IPS-18a (cell line): ENCODE results near the gene JMJD6.
"Not testable (repeated sequence)": the region's sequence is repeated elsewhere in the genome, so short reads cannot be mapped to it uniquely, and the experiment has no call there.

ENCODE experiments used
- H3K27ac ChIP-seq: one replicate; pipeline ENCODE4 v1.5.1; 2013; ENCODE audit warnings: low read length
- H3K27me3 ChIP-seq: one replicate; pipeline ENCODE4 v1.6.1; 2013; ENCODE audit warnings: mild to moderate bottlenecking, low read length; ENCODE audit not compliant: control insufficient read depth, insufficient read depth
- H3K36me3 ChIP-seq: one replicate; pipeline ENCODE4 v1.6.1; 2013; ENCODE audit warnings: low read depth, low read length; ENCODE audit not compliant: control insufficient read depth
- H3K4me1 ChIP-seq: one replicate; pipeline ENCODE4 v1.6.1; 2013; ENCODE audit warnings: low read depth, low read length; ENCODE audit not compliant: control insufficient read depth
- H3K4me3 ChIP-seq: one replicate; pipeline ENCODE4 v1.5.1; 2013; ENCODE audit warnings: low read length
- H3K9ac ChIP-seq: one replicate; pipeline ENCODE4 v1.6.1; 2013; ENCODE audit warnings: mild to moderate bottlenecking, low read length, moderate library complexity
- H3K9me3 ChIP-seq: one replicate; pipeline ENCODE4 v1.6.1; 2013; ENCODE audit warnings: low read depth, low read length; ENCODE audit not compliant: control insufficient read depth

JMJD6 gene

DNA sequence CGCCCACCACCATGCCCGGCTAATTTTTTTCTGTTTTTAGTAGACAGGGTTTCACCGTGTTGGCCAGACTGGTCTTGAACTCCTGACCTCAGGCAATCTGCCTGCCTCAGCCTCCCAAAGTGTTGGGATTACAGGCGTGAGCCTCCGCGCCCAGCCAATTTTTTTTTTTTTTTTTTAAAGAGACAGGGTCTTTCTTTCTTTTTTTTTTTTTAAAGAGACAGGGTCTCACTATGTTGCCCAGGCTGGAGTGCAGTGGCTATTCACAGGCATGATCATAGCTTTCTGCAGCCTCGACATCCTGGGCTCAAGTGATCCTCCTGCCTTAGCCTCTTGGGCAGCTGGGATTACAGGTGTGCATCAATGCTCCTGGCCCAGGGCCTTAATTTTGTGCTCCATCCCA lies 14.1 kb downstream of the JMJD6 start:
- not testable (repeated sequence) for H3K9me3 ChIP-seq, H3K27ac ChIP-seq, H3K9ac ChIP-seq, H3K4me3 ChIP-seq
- Histone ChIP-seq H3K36me3 (peaks cover 11% of the 10 kb centered on the region), H3K27me3 (peaks cover 21% of the 10 kb centered on the region), H3K4me1 (peaks cover 24% of the 10 kb centered on the region)

DNA sequence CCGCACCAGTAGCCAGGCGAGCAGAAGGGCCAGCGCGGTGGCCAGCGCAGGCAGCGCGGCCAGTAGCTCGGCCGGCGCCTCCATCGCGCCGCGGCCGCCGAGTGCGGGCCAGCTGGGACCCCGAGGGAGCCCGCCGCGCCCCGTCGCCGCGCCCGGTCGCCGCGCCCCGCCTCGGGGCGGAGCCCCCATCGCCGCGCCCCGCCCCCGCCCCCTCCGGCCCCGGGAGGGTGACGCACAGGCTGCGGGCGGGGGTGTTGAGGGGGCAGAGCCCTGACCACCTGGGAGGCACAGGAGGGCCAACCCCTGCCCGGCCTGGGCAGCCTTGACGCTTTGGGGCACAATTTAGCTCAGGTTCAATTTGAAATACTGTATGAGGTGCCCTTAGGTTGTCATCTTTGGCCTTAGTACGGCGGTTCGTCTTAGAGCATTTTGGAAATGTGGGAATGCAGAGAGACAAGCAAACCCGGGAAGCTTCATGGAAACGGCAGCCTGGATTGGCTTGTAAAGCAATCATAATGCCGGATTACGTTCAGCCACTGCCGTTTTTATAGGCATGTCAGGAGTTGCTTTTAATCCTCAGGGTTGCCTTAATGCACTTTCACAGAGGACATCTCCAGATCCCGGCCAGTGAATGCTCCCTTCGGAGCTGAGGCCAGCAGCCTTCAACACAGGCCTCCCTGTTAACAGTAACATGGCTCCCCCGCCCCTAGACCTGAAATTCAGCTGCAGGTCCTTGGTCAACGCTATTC lies 15.4 kb downstream of the JMJD6 start, which contains the start of gene MXRA7:
MXRA7 (minus strand) TSS at position 103 of the 749 bp plus-strand sequence; CDS start at position 84, 19 bp downstream.
- Histone ChIP-seq H3K4me1 (peaks cover 24% of the 10 kb centered on the region), H3K27ac (no peak within 1 kb of the TSS), H3K9me3 (no peaks in the 10 kb centered on the region), H3K4me3 (peak within 1 kb of the TSS; percentile 57), H3K27me3 (peaks cover 21% of the 10 kb centered on the region), H3K9ac (peak within 1 kb of the TSS; percentile 51), H3K36me3 (peaks cover 5% of the 10 kb centered on the region)

DNA sequence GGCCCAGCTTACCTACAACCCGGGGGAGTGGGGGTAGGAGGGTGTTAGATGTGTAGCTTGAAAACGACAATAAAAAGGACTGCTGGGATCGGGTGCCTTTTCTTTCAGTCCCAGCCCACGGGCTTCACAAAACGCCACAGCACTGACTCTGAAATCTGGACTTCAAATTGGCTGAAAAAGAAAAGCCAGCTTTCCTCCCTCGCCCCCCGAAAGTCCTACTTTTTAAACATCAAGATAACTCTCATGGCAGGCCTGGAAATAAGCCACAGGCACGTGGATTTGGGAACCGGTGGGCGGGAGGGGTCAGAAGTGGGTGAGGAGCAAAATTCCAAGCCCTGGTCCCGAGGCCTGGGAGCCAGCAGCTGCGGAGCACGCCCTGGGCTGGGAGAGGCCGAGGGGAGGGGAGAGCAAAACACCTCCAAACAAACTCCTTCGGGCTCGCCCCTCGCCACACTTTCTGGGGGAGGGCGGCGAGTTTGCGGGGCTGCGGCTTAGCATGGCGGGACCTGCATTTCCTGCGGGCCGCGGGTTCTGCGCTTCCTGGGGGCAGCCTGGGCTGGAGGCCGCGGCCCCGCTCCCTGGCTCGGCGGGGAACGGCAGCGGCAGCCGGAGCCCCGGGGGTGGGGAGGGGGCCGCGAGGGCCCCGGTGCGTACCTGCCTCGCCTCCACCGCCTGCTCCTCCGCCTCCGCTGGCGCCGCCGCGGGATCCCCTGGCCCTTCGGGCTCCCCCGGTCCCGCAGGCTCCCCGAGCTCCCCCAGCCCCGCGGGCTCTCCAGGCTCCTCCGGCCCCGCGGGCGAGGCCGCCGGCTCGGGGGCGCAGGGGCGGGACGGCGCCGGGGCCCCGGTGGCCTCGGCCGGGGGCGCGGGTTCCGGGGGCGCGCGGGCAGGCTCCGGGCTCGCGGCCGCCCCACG lies 16.2 kb downstream of the JMJD6 start:
- H3K36me3 ChIP-seq, H3K27ac ChIP-seq, H3K9me3 ChIP-seq: not testable (repeated sequence)
- H3K4me3 ChIP-seq, result peak overlapping the region; percentile 57
- H3K9ac ChIP-seq, result peak overlapping the region; percentile 51
- peaks cover 24% of the 10 kb centered on the region for H3K4me1 ChIP-seq
- H3K27me3 ChIP-seq, result peaks cover 21% of the 10 kb centered on the region

DNA sequence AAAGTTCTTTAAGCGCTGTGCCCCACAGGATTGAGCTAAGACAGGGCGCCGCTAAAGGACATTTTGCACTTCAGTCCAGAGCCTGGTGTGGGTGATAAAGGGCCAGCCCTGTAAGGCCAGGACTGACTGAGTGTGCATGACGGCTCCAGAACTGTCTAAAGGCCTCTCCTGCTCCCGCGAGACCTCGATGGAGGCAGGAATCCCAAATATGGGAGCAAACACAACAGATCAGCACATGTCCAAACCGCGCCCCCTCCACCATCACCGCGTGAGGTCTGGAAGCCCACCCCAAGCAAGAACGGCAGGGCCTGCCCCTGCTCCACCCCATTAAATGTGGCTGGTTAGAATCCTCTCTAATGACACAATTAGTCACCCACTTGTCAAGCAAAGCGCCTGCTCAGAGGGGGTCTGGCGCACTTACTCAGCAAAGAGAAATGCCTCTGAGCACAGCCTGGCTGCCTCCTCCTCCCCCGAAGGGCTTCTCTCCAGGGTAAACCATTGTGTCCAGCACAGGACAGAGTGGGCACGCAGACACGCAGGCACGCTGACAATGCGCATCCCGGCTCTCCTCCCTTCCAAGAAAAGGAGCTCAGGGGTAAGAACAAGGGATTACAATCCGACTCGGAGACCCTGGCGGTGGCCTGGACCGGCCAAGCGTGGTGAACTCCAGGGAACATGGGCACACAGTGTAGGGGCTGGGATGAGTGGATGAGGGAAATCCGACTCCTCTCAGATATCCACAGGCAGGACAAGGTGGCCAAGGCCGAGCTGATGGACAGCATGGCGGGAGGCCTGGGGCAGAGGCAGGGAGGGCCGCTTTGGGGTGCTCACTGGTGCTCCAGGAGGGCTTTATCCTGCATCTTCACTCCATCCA lies 17.1 kb downstream of the JMJD6 start:
- H3K36me3 ChIP-seq, result no peaks in the 10 kb centered on the region
- peak overlapping the region; percentile 57 for H3K4me3 ChIP-seq
- H3K27me3 ChIP-seq, result peaks cover 21% of the 10 kb centered on the region
- H3K27ac ChIP-seq, result no peak overlapping the region
- peaks cover 24% of the 10 kb centered on the region for H3K4me1 ChIP-seq
- peak overlapping the region; percentile 51 for H3K9ac ChIP-seq
- H3K9me3 ChIP-seq, result no peaks in the 10 kb centered on the region

- Histone ChIP-seq H3K4me1 (peaks cover 24% of the 10 kb centered on the region), H3K9ac (no peak overlapping the region), H3K36me3 (no peaks in the 10 kb centered on the region), H3K27me3 (peaks cover 21% of the 10 kb centered on the region), H3K27ac (no peak overlapping the region), H3K4me3 (peak overlapping the region; percentile 6), H3K9me3 (no peaks in the 10 kb centered on the region)
These were observed 18.2 kb downstream of the JMJD6 start for GRCh38 chr17:76707985-76708807.

GRCh38 chr17:76706817-76707216 lies 19.6 kb downstream of the JMJD6 start:
- H3K9me3 ChIP-seq, result no peaks in the 10 kb centered on the region
- peaks cover 21% of the 10 kb centered on the region for H3K27me3 ChIP-seq
- no peaks in the 10 kb centered on the region for H3K36me3 ChIP-seq
- no peak overlapping the region for H3K9ac ChIP-seq
- H3K27ac ChIP-seq, result no peak overlapping the region
- peaks cover 27% of the 10 kb centered on the region for H3K4me1 ChIP-seq
- H3K4me3 ChIP-seq, result no peak overlapping the region

DNA sequence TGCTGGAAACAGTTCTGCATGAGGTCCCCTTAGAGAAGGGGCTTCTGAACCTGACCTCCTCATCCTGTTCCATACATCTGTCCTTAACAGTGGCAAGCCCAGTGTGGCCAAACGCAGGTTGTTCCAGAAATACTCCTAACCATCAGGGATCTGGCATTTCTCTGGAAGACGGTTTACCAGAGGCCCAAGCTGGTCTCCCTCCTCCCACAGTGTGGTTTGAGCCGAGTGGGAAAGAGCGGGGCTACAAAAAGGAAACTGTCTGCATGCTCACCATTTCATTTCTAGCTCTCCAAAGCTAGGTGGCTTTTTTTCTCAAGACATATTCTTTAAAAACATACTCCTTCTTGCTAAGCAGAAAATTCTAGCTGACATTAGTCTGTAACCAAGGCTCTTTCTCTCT lies 21.6 kb downstream of the JMJD6 start:
- Histone ChIP-seq H3K4me1 (peaks cover 28% of the 10 kb centered on the region), H3K27ac (no peak overlapping the region), H3K9me3 (no peaks in the 10 kb centered on the region), H3K4me3 (no peak overlapping the region), H3K27me3 (peaks cover 16% of the 10 kb centered on the region), H3K9ac (no peak overlapping the region), H3K36me3 (no peaks in the 10 kb centered on the region)

DNA sequence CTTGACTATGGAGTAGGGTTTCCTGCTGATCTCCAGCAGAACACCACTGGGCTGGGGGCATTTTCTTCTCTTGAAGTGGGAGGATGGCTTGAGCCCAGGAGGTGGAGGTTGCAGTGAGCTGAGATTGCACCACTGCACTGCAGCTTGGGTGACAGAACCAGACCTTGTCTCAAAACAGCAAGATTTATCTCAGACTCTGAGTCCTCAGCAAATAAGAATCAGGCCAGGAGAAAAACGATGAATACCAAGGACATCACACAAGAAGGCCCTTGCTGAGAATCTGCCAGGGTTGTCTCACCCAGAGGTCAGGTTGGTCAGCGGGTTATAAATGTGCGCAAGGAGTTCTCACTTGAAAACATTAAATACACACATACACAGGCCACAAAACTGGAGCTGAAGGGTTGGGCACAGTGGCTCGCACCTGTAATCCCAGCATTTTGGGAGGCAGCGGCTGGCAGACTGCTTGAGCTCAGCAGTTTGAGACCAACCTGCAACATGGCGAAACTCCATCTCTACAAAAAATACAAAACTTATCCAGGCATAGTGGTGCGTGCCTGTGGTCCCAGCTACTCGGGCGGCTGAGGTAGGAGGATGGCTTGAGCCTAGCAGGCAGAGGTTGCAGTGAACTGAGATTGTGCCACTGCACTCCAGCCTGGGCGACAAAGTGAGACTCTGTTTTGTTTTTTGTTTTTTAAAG lies 23.3 kb downstream of the JMJD6 start:
- no peak overlapping the region for H3K9ac ChIP-seq
- H3K36me3 ChIP-seq, result no peaks in the 10 kb centered on the region
- peaks cover 16% of the 10 kb centered on the region for H3K4me1 ChIP-seq
- no peaks in the 10 kb centered on the region for H3K9me3 ChIP-seq
- H3K27ac ChIP-seq, result no peak overlapping the region
- H3K4me3 ChIP-seq, result no peak overlapping the region
- no peaks in the 10 kb centered on the region for H3K27me3 ChIP-seq

DNA sequence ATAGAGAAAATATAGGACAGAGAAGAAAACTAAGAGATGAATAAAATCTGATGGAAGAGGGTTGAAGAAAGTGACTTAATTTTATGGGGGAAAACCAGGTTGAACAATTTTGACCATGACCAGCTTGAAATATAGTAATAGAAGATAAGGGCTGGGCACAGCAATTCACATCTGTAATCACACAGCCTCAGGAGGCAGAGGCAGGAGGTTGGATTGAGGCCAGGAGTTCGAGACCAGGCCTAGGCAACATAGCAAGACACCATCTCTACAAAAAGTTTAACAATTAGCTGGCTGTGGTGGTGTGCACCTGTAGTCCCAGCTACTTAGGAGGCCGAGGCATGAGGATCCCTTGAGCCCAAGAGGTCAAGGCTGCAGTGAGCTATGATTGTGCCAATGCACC lies 24.3 kb downstream of the JMJD6 start:
- Histone ChIP-seq H3K9me3 (no peaks in the 10 kb centered on the region), H3K27me3 (no peaks in the 10 kb centered on the region)

DNA sequence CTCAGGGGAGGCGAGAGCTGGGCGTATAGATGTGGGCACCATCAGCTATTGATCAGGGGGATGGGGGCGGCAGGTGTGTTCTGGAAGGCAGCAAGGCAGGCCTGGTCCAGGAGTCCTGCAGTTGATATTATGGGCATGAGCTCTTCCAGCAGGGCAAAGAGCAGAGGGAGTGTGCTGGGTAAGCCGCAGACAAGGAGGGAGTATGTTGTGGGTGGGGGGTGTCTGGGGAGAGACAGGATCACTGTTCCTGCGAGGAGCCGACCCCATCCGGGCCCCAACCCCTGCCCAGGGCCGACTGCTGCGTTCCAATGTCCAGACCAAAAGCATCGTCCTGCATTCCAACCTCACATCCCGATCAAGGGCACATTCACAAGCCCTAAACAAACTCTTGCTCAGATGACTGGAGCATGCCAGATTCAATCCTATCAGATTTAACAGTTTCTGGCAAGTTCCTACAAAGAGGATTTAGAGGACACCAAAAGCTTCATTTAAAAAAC lies 24.9 kb downstream of the JMJD6 start:
- no peaks in the 10 kb centered on the region for H3K36me3 ChIP-seq
- peaks cover 26% of the 10 kb centered on the region for H3K4me1 ChIP-seq
- H3K9ac ChIP-seq, result no peak overlapping the region
- no peaks in the 10 kb centered on the region for H3K27me3 ChIP-seq
- H3K9me3 ChIP-seq, result no peaks in the 10 kb centered on the region
- H3K27ac ChIP-seq, result no peak overlapping the region
- no peak overlapping the region for H3K4me3 ChIP-seq

More for the DNA sequence above, 24.3 kb downstream of the JMJD6 start:
- H3K27ac ChIP-seq, result no peak overlapping the region
- no peak overlapping the region for H3K4me3 ChIP-seq
- H3K9ac ChIP-seq, result no peak overlapping the region
- H3K36me3 ChIP-seq, result no peaks in the 10 kb centered on the region
- peaks cover 23% of the 10 kb centered on the region for H3K4me1 ChIP-seq
